ENCODE data around the gene PDE3B. TPM values are rescaled to one million over a fixed set of nuclear protein-coding genes. Genes with fewer than 3 reads are reported as not detected.
"Not testable (repeated sequence)": the region's sequence is repeated elsewhere in the genome, so short reads cannot be mapped to it uniquely, and the experiment has no call there.

PDE3B gene
- total RNA-seq, 1 experiment from 2014 or later = 0.03 TPM

GRCh38 chr11:14789879-14790484, 146.4 kb downstream of the PDE3B start:
- DNase-seq (ENCODE audit: low read depth in 1 of 2, low spot score in 2 of 2) = no peak
- Histone ChIP-seq H3K9me3 (replicated peaks) (no peaks in the 10 kb centered on the region), H3K4me1 (replicated peaks) (no peaks in the 10 kb centered on the region), H3K27ac (no peak overlapping the region), H3K4me3 (no peak overlapping the region), H3K27me3 (replicated peaks) (no peaks in the 10 kb centered on the region), H3K36me3 (no peaks in the 10 kb centered on the region)

DNA sequence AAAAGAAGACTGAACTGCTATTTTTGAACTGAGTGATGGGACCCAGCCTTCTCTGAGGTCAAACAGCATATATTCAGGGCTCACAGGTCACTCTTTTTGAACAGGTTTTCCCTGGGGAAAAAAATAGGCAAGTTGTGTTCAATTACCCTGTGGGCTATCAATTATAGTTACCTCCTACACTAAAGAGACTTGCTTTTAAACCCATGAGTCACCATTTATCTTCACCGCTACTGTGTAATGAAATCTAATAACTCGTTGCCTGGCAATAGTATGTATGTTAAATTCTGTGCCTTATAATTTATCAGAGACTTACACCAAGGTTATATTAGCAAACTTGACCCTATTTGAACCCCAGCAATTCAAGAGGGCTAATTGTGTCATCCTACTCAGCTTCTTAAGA, 149.9 kb downstream of the PDE3B start:
- Histone ChIP-seq H3K36me3 (no peaks in the 10 kb centered on the region), H3K27ac (no peak overlapping the region), H3K4me3 (no peak overlapping the region), H3K9me3 (replicated peaks) (no peaks in the 10 kb centered on the region), H3K4me1 (replicated peaks) (no peaks in the 10 kb centered on the region), H3K27me3 (replicated peaks) (no peaks in the 10 kb centered on the region)
- DNase-seq (ENCODE audit: low read depth in 1 of 2, low spot score in 2 of 2) = no peak

GRCh38 chr11:14796028-14796427, 152.4 kb downstream of the PDE3B start:
- not testable (repeated sequence) for H3K36me3 ChIP-seq; H3K27me3 ChIP-seq (replicated peaks); H3K9me3 ChIP-seq (replicated peaks); DNase-seq (ENCODE audit: low read depth in 1 of 2, low spot score in 2 of 2); H3K4me1 ChIP-seq (replicated peaks); H3K4me3 ChIP-seq; H3K27ac ChIP-seq

- Histone ChIP-seq H3K4me3 (no peak overlapping the region), H3K27ac (no peak overlapping the region), H3K36me3 (no peaks in the 10 kb centered on the region), H3K9me3 (replicated peaks) (no peaks in the 10 kb centered on the region), H3K27me3 (replicated peaks) (no peaks in the 10 kb centered on the region; the same call in 1 of the 2 replicates), H3K4me1 (replicated peaks) (no peaks in the 10 kb centered on the region)
- no peak for DNase-seq (ENCODE audit: low read depth in 1 of 2, low spot score in 2 of 2)
Observed at GRCh38 chr11:14803846-14804245, 160.2 kb downstream of the PDE3B start.

DNA sequence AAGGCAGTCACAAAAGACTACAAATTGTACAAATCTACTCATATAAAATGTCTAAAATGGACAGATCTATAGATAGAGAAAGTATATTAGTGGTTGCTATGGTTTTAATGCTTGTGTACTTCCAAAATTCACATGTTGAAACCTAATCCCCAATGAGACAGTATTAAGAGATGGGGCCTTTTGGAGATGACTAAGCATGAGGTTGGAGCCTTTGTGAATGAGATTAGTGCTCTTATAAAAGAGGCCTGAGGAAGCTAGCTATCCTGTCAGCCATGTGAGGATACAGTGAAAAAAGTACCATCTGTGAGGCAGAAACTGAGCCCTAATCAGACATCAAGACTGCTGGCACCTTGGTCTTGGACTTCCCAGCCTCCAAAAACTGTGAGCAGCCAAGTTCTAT, 165.9 kb downstream of the PDE3B start:
- Histone ChIP-seq H3K4me3 (no peak overlapping the region), H3K36me3 (no peaks in the 10 kb centered on the region), H3K4me1 (replicated peaks) (no peaks in the 10 kb centered on the region), H3K9me3 (replicated peaks) (no peaks in the 10 kb centered on the region), H3K27ac (no peak overlapping the region), H3K27me3 (replicated peaks) (0 out of 2 replicates have a peak, but pooled peaks cover 4% of the 10 kb centered on the region)
- DNase-seq (ENCODE audit: low read depth in 1 of 2, low spot score in 2 of 2) = no peak

- Histone ChIP-seq H3K9me3 (replicated peaks) (no peaks in the 10 kb centered on the region), H3K36me3 (no peaks in the 10 kb centered on the region), H3K4me1 (replicated peaks) (no peaks in the 10 kb centered on the region), H3K27ac (no peak overlapping the region), H3K27me3 (replicated peaks) (0 out of 2 replicates have a peak, but pooled peaks cover 4% of the 10 kb centered on the region), H3K4me3 (no peak overlapping the region)
- DNase-seq (ENCODE audit: low read depth in 1 of 2, low spot score in 2 of 2) = no peak
Observed at GRCh38 chr11:14812757-14813156, 169.2 kb downstream of the PDE3B start.

DNA sequence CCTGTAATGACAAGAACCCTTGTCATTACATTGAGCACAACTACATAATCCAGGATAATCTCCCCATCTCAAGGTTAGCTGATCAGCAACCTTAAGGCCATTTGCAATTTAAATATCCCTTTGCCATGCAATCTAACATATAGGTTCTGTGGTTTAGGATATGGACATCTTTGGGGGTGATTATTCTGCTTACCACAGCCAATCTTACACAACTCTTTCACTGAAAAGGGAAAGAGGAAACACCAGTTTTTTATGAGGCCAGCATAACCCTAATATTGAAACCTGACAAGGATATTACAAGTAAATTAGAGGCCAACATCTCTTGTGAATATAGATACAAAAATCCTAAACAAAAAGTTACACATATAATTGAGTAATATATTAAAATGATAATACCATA, 169.9 kb downstream of the PDE3B start:
- DNase-seq (ENCODE audit: low read depth in 1 of 2, low spot score in 2 of 2) = no peak
- Histone ChIP-seq H3K36me3 (no peaks in the 10 kb centered on the region), H3K9me3 (replicated peaks) (no peaks in the 10 kb centered on the region), H3K4me1 (replicated peaks) (no peaks in the 10 kb centered on the region), H3K27ac (no peak overlapping the region), H3K27me3 (replicated peaks) (0 out of 2 replicates have a peak, but pooled peaks cover 4% of the 10 kb centered on the region), H3K4me3 (no peak overlapping the region)

- 0 out of 2 replicates have a peak, but pooled peaks cover 3% of the 10 kb centered on the region for H3K27me3 ChIP-seq (replicated peaks)
- H3K27ac ChIP-seq = no peak overlapping the region
- DNase-seq (ENCODE audit: low read depth in 1 of 2, low spot score in 2 of 2) = no peak
- H3K4me3 ChIP-seq = no peak overlapping the region
- no peaks in the 10 kb centered on the region for H3K9me3 ChIP-seq (replicated peaks)
- no peaks in the 10 kb centered on the region for H3K36me3 ChIP-seq
- no peaks in the 10 kb centered on the region for H3K4me1 ChIP-seq (replicated peaks)
Observed at GRCh38 chr11:14818779-14819178, 175.2 kb downstream of the PDE3B start.

DNA sequence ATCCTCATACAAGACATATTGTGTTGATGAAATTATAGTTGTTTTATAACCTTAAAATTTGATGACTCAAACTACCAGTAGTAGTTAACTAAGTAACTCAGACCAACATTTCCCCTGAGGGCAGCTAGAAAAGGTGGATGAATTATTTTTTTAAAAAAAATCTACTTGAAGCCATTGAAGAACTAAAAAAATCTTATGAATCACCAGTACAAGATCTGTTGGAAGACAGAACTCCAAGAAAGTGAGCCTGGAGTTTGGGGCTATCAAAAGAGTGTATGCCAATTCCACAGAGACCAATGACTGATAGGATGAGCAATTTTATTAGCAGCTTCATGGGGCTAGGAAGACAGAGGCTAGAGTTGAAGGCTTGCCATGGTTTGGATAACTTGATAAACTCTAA, 176.0 kb downstream of the PDE3B start:
- Histone ChIP-seq H3K9me3 (replicated peaks) (no peaks in the 10 kb centered on the region), H3K27me3 (replicated peaks) (no peaks in the 10 kb centered on the region), H3K4me1 (replicated peaks) (no peaks in the 10 kb centered on the region), H3K27ac (no peak overlapping the region), H3K4me3 (no peak overlapping the region), H3K36me3 (no peaks in the 10 kb centered on the region)
- no peak for DNase-seq (ENCODE audit: low read depth in 1 of 2, low spot score in 2 of 2)

GRCh38 chr11:14821031-14821430, 177.4 kb downstream of the PDE3B start:
- Histone ChIP-seq H3K27me3 (replicated peaks) (no peaks in the 10 kb centered on the region), H3K36me3 (no peaks in the 10 kb centered on the region), H3K4me3 (no peak overlapping the region), H3K9me3 (replicated peaks) (no peaks in the 10 kb centered on the region), H3K27ac (no peak overlapping the region), H3K4me1 (replicated peaks) (no peaks in the 10 kb centered on the region)
- DNase-seq (ENCODE audit: low read depth in 1 of 2, low spot score in 2 of 2) = no peak

- DNase-seq (ENCODE audit: low read depth in 1 of 2, low spot score in 2 of 2) = no peak
- Histone ChIP-seq H3K9me3 (replicated peaks) (no peaks in the 10 kb centered on the region), H3K4me3 (no peak overlapping the region), H3K36me3 (no peaks in the 10 kb centered on the region), H3K27ac (no peak overlapping the region), H3K27me3 (replicated peaks) (no peaks in the 10 kb centered on the region; the same call in 1 of the 2 replicates), H3K4me1 (replicated peaks) (no peaks in the 10 kb centered on the region)
Observed at GRCh38 chr11:14826600-14826999, 183.0 kb downstream of the PDE3B start.

GRCh38 chr11:14835496-14836492, 192.2 kb downstream of the PDE3B start:
- no peaks in the 10 kb centered on the region for H3K4me1 ChIP-seq (replicated peaks)
- no peaks in the 10 kb centered on the region for H3K9me3 ChIP-seq (replicated peaks)
- no peak overlapping the region for H3K4me3 ChIP-seq
- no peak for DNase-seq (ENCODE audit: low read depth in 1 of 2, low spot score in 2 of 2)
- H3K27me3 ChIP-seq (replicated peaks) = no peaks in the 10 kb centered on the region
- no peak overlapping the region for H3K27ac ChIP-seq
- no peaks in the 10 kb centered on the region for H3K36me3 ChIP-seq

DNA sequence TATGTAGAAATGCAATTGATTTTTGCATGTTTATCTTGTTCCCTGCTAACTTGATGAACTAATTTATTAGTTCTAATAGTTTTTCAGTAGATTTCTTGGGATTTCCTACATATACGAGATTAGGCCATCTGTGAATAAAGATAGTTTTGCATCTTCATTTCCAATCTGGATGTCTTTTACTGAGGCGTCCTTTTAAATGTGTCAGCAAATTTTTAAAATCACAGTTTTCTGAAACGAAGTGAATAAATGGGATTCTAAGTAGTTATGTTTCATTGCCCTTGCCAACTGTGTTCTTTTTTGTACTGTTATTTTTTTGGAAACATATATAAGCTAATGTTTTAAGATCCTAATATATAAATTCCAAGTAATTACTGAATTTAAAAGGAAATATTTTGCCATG, 198.4 kb downstream of the PDE3B start:
- no peak overlapping the region for H3K4me3 ChIP-seq
- no peaks in the 10 kb centered on the region for H3K27me3 ChIP-seq (replicated peaks)
- no peak overlapping the region for H3K27ac ChIP-seq
- H3K9me3 ChIP-seq (replicated peaks) = no peaks in the 10 kb centered on the region
- H3K4me1 ChIP-seq (replicated peaks) = no peaks in the 10 kb centered on the region
- H3K36me3 ChIP-seq = no peaks in the 10 kb centered on the region
- no peak for DNase-seq (ENCODE audit: low read depth in 1 of 2, low spot score in 2 of 2)

DNA sequence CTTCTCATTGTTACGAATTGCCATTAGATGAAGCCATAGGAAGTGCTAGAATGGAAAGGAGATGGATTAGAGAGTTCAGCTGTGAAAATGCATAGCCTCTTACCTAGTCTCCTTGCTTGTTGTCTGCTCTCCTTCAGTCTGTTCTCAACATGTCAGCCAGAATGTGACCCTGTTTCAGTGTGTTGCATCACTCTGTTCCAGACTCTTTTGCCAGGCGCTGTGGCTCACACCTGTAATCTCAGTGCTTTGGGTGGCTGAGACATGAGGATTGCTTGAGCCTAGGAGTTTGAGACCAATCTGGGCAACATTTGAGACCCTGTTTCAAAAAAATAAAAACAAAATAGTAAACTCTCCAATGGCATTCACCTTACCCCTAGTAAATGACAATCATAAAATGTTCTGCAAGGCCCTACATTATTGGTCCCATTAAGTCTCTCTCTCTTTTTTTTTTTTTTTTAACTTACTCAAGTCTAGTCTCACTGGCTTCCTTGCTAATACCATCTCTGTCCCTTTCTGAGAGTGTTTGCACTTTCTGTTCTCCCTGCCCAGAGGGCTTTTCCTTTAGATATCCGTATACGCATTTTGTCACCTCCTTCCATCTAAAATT, 209.1 kb downstream of the PDE3B start:
- no peak for DNase-seq (ENCODE audit: low read depth in 1 of 2, low spot score in 2 of 2)
- no peaks in the 10 kb centered on the region for H3K4me1 ChIP-seq (replicated peaks)
- no peak overlapping the region for H3K27ac ChIP-seq
- no peaks in the 10 kb centered on the region for H3K9me3 ChIP-seq (replicated peaks)
- no peaks in the 10 kb centered on the region for H3K27me3 ChIP-seq (replicated peaks)
- H3K36me3 ChIP-seq = no peaks in the 10 kb centered on the region
- H3K4me3 ChIP-seq = no peak overlapping the region

Data from SJSA1 (cell line).